A673 (cell line): ENCODE data around the gene NLRP5.

ENCODE experiments used
- EZH2 ChIP-seq: fragments of 200-600 bp; sonication (generic); IDR thresholded peaks from 2 replicates; pipeline ENCODE4 v1.6.1; 2017; ENCODE audit warnings: borderline replicate concordance, low read depth, mild to moderate bottlenecking, mixed read lengths, antibody characterized with exemption, low read length; ENCODE audit not compliant: poor library complexity, severe bottlenecking
- TF ChIP-seq, protein P1 (sequence below): fragments of 300-800, 200-600 bp; sonication (generic); conservative IDR thresholded peaks from 2 replicates; pipeline ENCODE4 v1.5.1; 2017; ENCODE audit warnings: low read depth, mild to moderate bottlenecking, antibody characterized with exemption, low read length, moderate library complexity, mixed read lengths

DNA sequence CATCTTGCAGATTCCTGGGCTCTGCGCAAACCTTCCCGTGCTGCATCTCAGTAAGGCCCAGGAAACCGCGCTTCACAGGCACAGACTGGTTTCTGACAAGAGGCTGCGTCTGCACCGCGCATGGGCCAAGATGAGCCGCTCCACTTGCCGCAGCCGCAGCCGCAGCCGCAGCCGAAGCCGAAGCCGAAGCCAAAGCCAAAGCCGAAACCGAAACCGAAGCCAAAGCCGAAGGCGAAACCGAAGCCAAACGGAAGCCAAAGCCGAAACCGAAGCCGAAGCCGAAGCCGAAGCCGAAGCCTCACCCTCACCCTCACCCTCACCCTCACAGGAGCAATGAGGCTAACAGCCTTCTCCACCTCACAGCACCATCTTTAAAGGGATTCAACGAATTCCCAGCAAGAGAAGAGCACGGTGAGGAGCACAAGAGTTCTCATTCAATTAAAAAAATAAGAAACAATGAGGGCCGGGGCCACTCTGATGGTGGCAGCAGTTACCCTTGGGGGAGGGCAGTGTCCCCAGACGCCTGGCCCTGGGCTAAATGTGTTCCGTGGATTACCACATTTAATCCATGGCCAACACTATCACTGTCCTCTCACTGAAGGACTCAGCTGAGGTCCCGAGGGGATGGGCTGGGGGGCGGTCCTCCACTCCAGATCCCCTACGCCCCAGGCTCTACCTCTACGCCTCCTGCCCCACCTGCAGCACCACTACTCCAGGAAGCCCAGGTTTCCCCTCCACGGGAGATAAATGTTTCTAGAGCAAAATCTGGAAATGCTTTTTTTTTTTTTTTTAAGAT lies 105.4 kb downstream of the NLRP5 start:
- TF ChIP-seq, protein P1, sequence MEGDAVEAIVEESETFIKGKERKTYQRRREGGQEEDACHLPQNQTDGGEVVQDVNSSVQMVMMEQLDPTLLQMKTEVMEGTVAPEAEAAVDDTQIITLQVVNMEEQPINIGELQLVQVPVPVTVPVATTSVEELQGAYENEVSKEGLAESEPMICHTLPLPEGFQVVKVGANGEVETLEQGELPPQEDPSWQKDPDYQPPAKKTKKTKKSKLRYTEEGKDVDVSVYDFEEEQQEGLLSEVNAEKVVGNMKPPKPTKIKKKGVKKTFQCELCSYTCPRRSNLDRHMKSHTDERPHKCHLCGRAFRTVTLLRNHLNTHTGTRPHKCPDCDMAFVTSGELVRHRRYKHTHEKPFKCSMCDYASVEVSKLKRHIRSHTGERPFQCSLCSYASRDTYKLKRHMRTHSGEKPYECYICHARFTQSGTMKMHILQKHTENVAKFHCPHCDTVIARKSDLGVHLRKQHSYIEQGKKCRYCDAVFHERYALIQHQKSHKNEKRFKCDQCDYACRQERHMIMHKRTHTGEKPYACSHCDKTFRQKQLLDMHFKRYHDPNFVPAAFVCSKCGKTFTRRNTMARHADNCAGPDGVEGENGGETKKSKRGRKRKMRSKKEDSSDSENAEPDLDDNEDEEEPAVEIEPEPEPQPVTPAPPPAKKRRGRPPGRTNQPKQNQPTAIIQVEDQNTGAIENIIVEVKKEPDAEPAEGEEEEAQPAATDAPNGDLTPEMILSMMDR: no peak
- no peak for TF ChIP-seq EZH2
